Keratinocyte (primary cell): ENCODE measurements around the gene ABCC3. TPM values are rescaled to one million over a fixed set of nuclear protein-coding genes. Genes with fewer than 3 reads are reported as not detected.

Experiments used
- DNase-seq: peaks from one replicate; pipeline ENCODE4 v3.0.0-alpha.2; 2011; ENCODE audit warnings: low read depth, missing footprints, low spot score
- FAIRE-seq: peaks from 2 replicates; lab custom pipeline; 2011; peaks lifted over from hg19 to GRCh38; lab: Jason Lieb, UNC
- H2AFZ ChIP-seq: 2 replicates; pipeline ENCODE4 v1.6.0; 2012; ENCODE audit warnings: low read length, control low read depth, inconsistent platforms; ENCODE audit not compliant: control insufficient read depth
- H3K27ac ChIP-seq: 2 replicates; pipeline ENCODE4 v1.5.1; 2011; ENCODE audit warnings: low read length; ENCODE audit not compliant: control insufficient read depth, insufficient read depth
- H3K27me3 ChIP-seq: 3 replicates; pipeline ENCODE4 v1.6.0; 2011; ENCODE audit warnings: low read length; ENCODE audit not compliant: control insufficient read depth, insufficient read depth; ENCODE audit errors: extremely low read depth
- H3K36me3 ChIP-seq, 2 experiments: 2 replicates in 1 of 2; 3 replicates in 1 of 2; pipeline ENCODE4 v1.5.1; 2011; ENCODE audit warnings: low read length in 2 of 2, mild to moderate bottlenecking in 1 of 2; ENCODE audit not compliant: control insufficient read depth in 2 of 2, insufficient read depth in 2 of 2; ENCODE audit errors: extremely low read depth in 1 of 2
- H3K4me1 ChIP-seq: 3 replicates; pipeline ENCODE4 v1.5.1; 2011; ENCODE audit warnings: low read length; ENCODE audit not compliant: control insufficient read depth, insufficient read depth; ENCODE audit errors: extremely low read depth
- H3K4me2 ChIP-seq: 3 replicates; pipeline ENCODE4 v1.6.0; 2011; ENCODE audit warnings: low read depth, low read length; ENCODE audit not compliant: control insufficient read depth, insufficient read depth; ENCODE audit errors: extremely low read depth
- H3K4me3 ChIP-seq, 3 experiments: fragments of 200-600 bp in 1 of 3; sonication (generic) in 1 of 3; 2 replicates in 2 of 3; 3 replicates in 1 of 3; pipeline ENCODE4 v1.5.1; 2011 to 2016; ENCODE audit warnings: low read length in 3 of 3, mild to moderate bottlenecking in 3 of 3, control low read depth in 2 of 3, inconsistent platforms in 1 of 3, low read depth in 1 of 3, mixed read lengths in 1 of 3, mixed run types in 1 of 3, moderate library complexity in 1 of 3; ENCODE audit not compliant: control insufficient read depth in 2 of 3, insufficient read depth in 2 of 3; ENCODE audit errors: extremely low read depth in 1 of 3
- H3K79me2 ChIP-seq: 2 replicates; pipeline ENCODE4 v1.6.0; 2012; ENCODE audit warnings: low read length; ENCODE audit not compliant: control insufficient read depth, insufficient read depth
- H3K9ac ChIP-seq: 3 replicates; pipeline ENCODE4 v1.6.0; 2011; ENCODE audit warnings: low read length; ENCODE audit not compliant: control insufficient read depth, insufficient read depth; ENCODE audit errors: extremely low read depth
- H3K9me1 ChIP-seq: 3 replicates; pipeline ENCODE4 v1.6.0; 2011; ENCODE audit warnings: low read length; ENCODE audit not compliant: control insufficient read depth, insufficient read depth; ENCODE audit errors: extremely low read depth
- H3K9me3 ChIP-seq: 2 replicates; pipeline ENCODE4 v1.5.1; 2012; ENCODE audit warnings: low read depth, low read length; ENCODE audit not compliant: control insufficient read depth
- H4K20me1 ChIP-seq: 3 replicates; pipeline ENCODE4 v1.6.0; 2011; ENCODE audit warnings: low read length; ENCODE audit not compliant: control insufficient read depth, insufficient read depth; ENCODE audit errors: extremely low read depth
- EZH2 ChIP-seq: IDR thresholded peaks from one replicate; pipeline ENCODE4 v1.6.1; 2012; ENCODE audit warnings: inconsistent platforms, mild to moderate bottlenecking, low read length, moderate library complexity
- dilution Hi-C: fragments of 300-500 bp; cut with MboI; formaldehyde crosslinking; loops from one replicate; pipeline ENCODE4 v1.7.0; 2020; ENCODE audit warnings: low sequenced_read_pairs; ENCODE audit not compliant: extremely low pct_ligation_motif_present
- polyA plus RNA-seq, 5 experiments: library from polyadenylated mRNA; depleted of rRNA in 3 of 5; stranded (reverse) in 3 of 5; stranded (forward) in 1 of 5; unstranded in 1 of 5; fragments of >200 nt; gene quantifications; 1 replicate in 1 of 5; 2 replicates in 3 of 5; 3 replicates in 1 of 5; pipeline versions ENCODE4 v1.2.1 to v1.2.3, GENCODE V29; 2011 to 2012; ENCODE audit warnings: missing spikeins in 2 of 5, low read depth in 1 of 5, low replicate concordance in 1 of 5
- TF ChIP-seq, protein P1 (sequence below), 3 experiments: IDR thresholded peaks in 1 of 3; conservative IDR thresholded peaks in 1 of 3; optimal IDR thresholded peaks in 1 of 3; 2 replicates in 2 of 3; 3 replicates in 1 of 3; pipeline versions ENCODE3 to v1.5.1; 2011; ENCODE audit warnings: low read length in 3 of 3, mild to moderate bottlenecking in 3 of 3, moderate library complexity in 2 of 3, control low read depth in 1 of 3, inconsistent platforms in 1 of 3; ENCODE audit not compliant: insufficient read depth in 2 of 3; ENCODE audit errors: extremely low read depth in 1 of 3

The ABCC3 gene
- polyA plus RNA-seq, 1 donor (not counting 4 experiments of a cell fraction or from before 2014, with no cell fraction given): 41.7 TPM

DNA sequence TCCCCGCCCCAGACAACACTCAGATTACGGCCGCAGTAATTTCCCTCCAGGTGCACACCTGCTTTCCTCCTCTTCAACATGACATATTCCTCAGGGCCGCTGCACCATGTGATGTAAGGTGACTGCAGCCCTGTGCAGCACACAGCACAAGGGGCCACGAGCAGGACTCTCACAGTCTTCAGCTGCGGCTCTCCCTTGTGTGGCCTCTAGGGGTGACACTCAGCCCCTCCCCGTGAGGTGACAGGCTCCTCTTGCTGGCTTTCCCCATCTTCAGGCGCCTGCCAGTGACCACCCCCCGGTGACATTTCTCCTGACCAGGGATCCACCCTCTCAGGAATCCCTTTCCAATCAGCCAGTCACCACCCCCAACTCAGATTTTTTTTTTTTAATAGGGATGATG is 31.3 kb upstream of the ABCC3 start:
- TF ChIP-seq, protein P1, sequence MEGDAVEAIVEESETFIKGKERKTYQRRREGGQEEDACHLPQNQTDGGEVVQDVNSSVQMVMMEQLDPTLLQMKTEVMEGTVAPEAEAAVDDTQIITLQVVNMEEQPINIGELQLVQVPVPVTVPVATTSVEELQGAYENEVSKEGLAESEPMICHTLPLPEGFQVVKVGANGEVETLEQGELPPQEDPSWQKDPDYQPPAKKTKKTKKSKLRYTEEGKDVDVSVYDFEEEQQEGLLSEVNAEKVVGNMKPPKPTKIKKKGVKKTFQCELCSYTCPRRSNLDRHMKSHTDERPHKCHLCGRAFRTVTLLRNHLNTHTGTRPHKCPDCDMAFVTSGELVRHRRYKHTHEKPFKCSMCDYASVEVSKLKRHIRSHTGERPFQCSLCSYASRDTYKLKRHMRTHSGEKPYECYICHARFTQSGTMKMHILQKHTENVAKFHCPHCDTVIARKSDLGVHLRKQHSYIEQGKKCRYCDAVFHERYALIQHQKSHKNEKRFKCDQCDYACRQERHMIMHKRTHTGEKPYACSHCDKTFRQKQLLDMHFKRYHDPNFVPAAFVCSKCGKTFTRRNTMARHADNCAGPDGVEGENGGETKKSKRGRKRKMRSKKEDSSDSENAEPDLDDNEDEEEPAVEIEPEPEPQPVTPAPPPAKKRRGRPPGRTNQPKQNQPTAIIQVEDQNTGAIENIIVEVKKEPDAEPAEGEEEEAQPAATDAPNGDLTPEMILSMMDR (optimal IDR thresholded peaks at IDR 0.05 in 1 of 3, IDR thresholded peaks at IDR 0.05 in 1 of 3, conservative IDR thresholded peaks at IDR 0.05 in 1 of 3; ENCODE audit: extremely low read depth in 1 of 3, insufficient read depth in 2 of 3, low read length in 3 of 3): peak; percentile 12 to 27 (median 20)
- peak; percentile 24 for TF ChIP-seq EZH2
- Histone ChIP-seq H3K27me3 (peaks cover 59% of the 10 kb centered on the region), H3K36me3 (no peaks in the 10 kb centered on the region), H3K4me1 (peaks cover 2% of the 10 kb centered on the region), H4K20me1 (peaks cover 2% of the 10 kb centered on the region), H3K9ac (no peak overlapping the region), H2AFZ (no peak overlapping the region), H3K9me3 (no peaks in the 10 kb centered on the region), H3K9me1 (no peaks in the 10 kb centered on the region), H3K4me3 (no peak overlapping the region), H3K27ac (no peak overlapping the region), H3K79me2 (no peaks in the 10 kb centered on the region), H3K4me2 (no peak overlapping the region)
- dilution Hi-C loops: no loop called here
- no peak for FAIRE-seq
- no peak for DNase-seq

DNA sequence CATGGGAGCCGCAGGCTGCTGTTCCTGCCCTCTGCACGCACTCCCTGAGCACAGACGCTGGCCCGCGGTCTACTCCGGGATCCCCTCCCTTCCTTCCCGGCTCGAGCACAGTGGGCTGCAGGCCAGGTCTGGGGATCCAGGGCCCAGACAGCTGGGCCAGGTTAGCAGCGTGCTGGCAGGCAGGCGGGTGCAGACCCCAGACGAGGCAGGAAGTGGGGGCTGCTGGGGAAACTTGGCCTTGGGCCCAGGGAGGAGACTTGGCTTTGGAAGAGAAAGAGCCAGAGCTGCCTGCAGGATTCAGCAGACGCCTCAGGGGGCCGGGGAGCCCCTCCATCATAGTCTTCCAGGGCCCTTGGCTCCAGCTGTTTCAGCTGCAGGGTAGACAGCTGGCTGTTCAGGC is 30.2 kb upstream of the ABCC3 start:
- dilution Hi-C loops: no loop called here
- TF ChIP-seq, protein P1 (optimal IDR thresholded peaks at IDR 0.05 in 1 of 3, IDR thresholded peaks at IDR 0.05 in 1 of 3, conservative IDR thresholded peaks at IDR 0.05 in 1 of 3; ENCODE audit: extremely low read depth in 1 of 3, insufficient read depth in 2 of 3, low read length in 3 of 3): no peak
- no peak for TF ChIP-seq EZH2
- Histone ChIP-seq H3K9me3 (no peaks in the 10 kb centered on the region), H2AFZ (no peak overlapping the region), H3K4me2 (no peak overlapping the region), H3K9me1 (no peaks in the 10 kb centered on the region), H3K27ac (no peak overlapping the region), H3K9ac (no peak overlapping the region), H3K36me3 (no peaks in the 10 kb centered on the region), H3K79me2 (no peaks in the 10 kb centered on the region), H3K4me3 (no peak overlapping the region), H3K27me3 (peaks cover 62% of the 10 kb centered on the region), H4K20me1 (peaks cover 2% of the 10 kb centered on the region), H3K4me1 (peaks cover 2% of the 10 kb centered on the region)
- FAIRE-seq (no peak), DNase-seq (no peak)
